DND-41 (cell line): Measurements from ENCODE around the gene AGPAT4.

ENCODE experiments used
- EZH2 ChIP-seq: IDR thresholded peaks from 3 replicates; pipeline ENCODE4 v1.6.1; 2012; ENCODE audit warnings: borderline replicate concordance, low read depth, mild to moderate bottlenecking, moderate library complexity, low read length, inconsistent platforms; ENCODE audit not compliant: severe bottlenecking
- TF ChIP-seq, protein P1 (sequence below): IDR thresholded peaks from 2 replicates; pipeline ENCODE4 v1.5.1; 2012; ENCODE audit warnings: borderline replicate concordance, low read length, moderate library complexity, mild to moderate bottlenecking; ENCODE audit not compliant: poor library complexity, severe bottlenecking; ENCODE audit errors: extremely low read depth

DNA sequence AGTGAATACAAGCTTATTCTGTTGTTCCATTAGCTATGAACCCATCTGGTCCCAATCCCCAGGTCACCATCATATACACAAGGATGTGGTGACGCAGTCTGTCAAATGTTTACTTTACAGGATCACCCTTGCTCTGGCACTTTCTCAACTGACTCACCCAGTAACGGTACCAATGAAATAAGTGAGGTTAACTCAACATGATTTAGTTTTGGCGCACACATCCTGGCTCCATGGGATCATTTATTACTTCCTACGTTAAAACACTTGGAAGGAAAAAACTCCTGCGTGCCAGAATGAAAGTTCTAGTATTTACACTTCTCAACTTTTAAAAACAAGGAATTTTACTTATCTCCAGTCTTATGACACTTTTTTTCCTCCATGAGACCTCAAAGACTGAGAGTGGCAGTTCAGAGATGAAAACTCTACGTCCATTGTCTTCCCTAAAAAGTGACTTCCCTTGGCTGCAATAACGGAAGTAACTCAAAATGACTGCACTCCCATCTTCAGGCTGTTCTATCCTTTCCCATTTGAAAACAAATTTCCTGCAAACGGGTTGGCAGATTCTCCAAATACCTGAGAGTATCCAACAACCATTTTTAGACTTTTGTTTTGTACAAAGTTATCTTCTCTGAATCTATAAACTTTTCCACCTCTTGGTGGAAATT is 15.9 kb downstream of the AGPAT4 start:
- TF ChIP-seq, protein P1, sequence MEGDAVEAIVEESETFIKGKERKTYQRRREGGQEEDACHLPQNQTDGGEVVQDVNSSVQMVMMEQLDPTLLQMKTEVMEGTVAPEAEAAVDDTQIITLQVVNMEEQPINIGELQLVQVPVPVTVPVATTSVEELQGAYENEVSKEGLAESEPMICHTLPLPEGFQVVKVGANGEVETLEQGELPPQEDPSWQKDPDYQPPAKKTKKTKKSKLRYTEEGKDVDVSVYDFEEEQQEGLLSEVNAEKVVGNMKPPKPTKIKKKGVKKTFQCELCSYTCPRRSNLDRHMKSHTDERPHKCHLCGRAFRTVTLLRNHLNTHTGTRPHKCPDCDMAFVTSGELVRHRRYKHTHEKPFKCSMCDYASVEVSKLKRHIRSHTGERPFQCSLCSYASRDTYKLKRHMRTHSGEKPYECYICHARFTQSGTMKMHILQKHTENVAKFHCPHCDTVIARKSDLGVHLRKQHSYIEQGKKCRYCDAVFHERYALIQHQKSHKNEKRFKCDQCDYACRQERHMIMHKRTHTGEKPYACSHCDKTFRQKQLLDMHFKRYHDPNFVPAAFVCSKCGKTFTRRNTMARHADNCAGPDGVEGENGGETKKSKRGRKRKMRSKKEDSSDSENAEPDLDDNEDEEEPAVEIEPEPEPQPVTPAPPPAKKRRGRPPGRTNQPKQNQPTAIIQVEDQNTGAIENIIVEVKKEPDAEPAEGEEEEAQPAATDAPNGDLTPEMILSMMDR = no peak
- TF ChIP-seq EZH2 = no peak
